SW 1271 (cell line): ENCODE measurements around the gene FGF14.
"Not testable (repeated sequence)": the region's sequence is repeated elsewhere in the genome, so short reads cannot be mapped to it uniquely, and the experiment has no call there.

ENCODE experiments used
- DNase-seq, 2 experiments: peaks; one replicate each; lab custom pipeline; 2025; lab: John Stamatoyannopoulos, UW

The FGF14 gene

DNA sequence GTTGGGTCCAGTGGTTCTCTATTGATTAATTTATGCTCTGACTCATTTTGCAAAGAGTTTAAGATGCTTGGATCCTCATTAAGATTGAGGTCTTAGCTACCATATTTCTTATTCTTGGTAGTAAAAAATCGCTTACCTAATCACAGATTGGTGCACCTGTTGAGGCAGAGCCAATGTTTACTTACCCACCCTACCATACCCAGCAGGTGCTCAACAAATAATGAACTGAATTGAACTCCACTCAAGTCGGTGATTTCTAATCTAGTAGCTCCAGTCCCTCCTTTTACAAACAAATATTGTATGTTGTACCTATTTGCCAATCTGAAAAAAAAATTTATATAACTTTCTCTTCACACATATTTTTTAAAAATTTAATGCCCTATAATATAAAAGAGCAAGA, 361.0 kb downstream of the FGF14 start:
- no peak for DNase-seq

DNA sequence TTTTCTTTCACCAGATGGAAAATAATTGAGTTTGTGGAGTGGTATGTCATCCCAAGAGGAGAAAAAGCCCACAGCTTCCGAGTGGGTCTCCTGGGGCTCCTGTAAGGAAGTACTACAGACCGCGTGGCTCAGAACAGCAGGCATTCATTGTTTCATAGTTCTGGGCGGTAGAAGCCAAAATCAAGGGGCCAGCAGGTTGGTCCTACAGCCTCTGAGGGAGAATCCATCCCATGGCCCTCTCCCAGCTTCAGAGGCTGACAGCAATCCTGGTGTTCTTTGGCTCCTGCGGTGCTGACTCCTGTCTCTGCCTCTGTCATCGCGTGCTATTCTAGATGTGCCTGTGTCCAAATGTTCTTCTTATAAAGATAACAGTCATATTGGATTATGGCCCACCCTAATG, 362.6 kb downstream of the FGF14 start:
- no peak for DNase-seq

DNA sequence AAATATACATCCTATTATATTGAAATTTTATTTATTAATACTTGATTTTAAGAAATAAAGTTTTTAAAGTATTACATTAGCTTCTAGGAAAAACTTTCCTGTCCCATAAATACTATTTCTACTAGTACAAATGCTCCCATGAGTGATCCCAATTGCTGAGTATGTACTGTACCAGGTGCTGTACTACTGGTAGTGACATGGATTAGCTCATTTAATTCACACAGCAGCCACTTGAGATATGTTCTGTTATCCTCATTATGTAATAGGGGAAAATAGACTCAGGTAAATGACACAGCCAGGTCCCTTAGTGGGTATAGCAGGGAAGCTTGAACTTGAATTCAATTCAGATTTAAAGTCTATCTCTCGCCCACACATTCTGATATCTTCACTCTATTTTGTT, 363.1 kb downstream of the FGF14 start:
- DNase-seq, result no peak

DNA sequence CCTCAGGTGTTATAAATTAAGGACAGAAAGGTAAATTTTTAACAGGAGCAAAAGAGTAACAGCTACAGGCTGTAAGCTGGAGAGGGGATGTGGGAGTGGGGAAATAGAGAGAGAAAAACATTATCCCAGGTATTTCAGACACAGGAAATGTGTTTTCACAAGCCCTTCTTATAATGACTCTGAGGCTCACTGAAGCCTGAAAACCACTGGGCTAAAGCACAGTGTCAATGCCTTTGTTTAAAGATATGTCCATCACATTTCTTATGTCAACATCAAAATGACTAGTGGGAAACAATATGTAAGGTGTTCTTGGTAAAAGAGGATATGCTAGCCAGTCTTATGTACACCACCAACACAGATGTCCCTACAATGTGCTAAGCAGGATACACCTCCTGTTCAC, 365.9 kb downstream of the FGF14 start:
- no peak for DNase-seq

DNA sequence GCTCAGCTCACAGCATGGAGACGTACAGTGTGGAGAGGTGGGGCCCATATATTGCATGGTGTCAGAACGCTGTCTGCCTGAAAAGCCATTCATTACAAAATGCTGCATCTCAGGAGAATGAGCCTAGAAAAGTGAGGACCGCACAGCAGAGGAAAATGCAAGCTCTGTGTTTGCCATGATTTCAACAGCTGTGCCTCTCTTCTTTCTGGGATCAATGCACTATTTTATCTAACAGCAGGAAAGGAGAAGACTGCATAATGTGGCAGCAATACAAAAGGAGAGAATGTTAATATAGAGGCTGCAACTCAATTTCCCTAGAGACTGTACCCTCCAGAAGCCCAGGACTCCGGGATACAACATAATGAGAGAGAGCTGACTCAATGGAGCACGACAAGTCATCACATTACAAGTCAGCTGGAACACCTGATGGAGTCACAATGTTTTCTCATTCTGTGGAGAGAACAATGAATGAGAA, 368.0 kb downstream of the FGF14 start:
- DNase-seq, result no peak

DNA sequence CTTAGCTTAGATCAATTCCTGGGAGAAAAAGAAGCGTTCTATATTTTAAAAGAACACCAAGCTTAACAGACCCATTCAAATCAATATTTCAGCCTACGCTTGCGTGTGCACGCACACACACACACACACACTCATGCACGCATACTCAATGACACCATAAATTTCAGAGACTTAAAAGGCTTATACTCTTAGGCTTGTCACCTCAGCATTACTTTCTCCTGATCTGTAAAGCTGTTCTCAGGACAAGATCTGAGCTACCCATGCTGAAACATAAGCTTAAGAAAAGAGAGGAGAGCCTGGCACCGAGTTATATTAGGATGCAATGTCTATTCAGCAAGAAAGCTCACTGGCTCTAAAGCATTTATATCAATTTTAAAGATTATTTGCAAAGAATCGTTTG, 368.5 kb downstream of the FGF14 start:
- DNase-seq, result no peak

DNA sequence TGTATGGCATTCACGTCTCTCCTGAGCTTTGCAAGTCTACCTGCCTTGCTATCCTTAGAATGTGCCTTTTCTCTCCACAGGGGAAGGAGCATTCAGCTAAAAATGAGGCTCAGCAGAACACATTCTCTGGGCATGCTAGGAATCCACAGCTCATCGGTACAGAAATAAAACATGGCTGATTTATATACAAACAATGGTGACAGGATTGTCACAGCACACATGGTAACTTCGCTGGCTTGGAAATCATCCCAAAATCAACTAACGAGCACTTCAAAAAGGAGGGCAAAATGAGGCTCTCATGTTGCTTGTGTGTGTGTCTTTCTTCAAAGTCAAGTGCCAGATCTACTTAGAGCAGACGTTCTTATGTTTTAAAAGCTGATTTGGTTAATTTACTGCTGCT, 373.0 kb downstream of the FGF14 start:
- no peak for DNase-seq

DNA sequence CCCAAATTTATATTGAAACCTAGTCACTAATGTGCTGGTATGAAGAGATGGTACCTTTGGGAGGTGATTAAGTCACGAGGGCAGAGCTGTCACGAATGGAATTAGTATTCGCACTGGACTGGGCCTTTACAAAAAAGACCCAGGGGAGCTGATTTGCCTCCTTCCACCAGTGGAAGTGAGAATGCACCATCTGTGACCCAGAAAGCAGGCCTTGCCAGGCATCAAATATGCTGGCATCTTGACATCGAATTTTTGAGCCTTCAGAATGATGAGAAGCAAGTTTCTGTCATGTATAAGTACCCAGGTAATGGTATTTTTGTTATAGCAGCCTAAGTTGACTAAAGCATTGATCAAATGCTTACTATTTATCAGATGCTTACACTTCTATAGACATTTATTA, 373.6 kb downstream of the FGF14 start:
- no peak for DNase-seq

DNA sequence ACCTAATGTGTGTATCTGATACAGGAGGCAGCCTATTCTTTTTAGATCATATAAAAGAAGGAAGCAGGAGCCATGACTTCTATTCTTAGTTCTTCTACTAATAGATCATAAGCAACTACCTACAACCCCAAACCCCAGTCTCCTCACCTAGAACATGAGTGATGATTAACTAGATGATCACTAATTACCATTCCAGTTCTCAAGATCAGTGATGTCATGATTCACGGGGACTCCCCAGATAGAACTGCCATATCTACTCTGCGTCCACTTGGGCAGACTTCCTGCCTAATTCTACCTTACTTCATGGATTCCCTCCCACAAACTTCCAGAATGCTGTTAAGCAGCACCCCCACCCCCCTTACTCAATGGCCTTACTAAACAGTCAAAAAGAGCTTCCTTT, 380.1 kb downstream of the FGF14 start:
- DNase-seq, result no peak

DNA sequence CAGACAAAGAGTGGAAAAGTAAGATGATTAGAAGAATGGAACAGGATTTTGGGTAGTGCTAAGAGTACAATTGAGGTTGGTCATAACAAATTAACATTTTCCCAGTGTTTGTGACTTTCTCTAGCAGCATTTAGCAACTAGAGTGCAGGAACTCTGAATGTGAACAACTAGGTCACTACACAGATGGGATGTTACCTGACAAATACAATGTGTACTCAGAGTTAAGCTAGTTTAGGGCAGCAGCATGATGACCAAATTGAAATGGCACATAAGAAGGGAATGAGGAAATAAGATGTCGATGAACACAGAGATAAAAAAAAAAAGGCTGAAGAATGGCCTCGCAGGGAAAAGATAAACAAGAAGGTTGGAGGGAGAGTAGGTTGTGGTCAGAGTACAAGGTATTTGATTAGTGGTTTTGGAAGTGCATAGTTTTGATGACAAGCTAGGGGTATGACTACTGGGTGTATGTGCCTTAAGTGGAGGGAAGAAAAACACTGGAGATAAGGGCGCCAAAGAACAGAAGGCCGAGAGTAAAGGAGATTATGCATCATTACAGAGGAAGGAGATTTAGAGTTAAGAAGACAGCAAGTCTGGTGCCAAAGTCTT, 381.1 kb downstream of the FGF14 start:
- DNase-seq, result no peak

DNA sequence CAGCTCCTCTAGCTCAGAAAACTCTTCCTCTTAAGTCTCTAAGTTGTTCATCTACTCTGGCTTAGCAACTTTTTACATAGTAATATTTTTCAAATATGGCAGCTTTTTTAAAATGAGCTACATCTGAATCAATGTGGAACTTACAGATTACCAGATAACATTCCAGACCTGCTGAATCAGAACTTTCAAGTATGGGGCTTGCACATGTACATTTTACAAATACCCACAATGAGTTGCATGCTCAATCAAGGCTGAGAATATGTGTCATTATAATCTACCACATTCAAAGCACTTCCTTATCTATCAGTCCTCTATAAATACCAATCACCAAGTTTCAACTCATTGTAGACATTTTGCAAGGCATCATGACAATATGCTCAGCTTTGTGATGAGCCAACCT, 383.1 kb downstream of the FGF14 start:
- no peak for DNase-seq

DNA sequence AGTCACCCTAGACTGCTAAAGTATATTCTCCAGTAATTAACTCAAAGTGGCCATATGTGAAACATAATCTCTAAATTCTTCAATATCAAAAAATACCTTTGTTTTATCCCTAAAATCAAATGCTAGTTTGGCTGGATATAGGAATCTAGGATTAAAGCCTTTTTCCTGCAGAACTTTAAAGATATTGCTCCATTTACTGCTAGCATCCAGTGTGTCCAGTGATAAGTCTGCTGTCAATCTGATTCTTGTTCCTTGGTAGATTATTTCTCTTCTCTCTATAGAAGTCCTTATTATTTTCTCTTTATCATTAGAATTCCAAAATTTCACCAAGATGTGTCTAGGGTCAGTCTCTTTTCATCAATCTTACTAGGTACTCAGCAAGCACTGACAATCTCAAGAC, 384.6 kb downstream of the FGF14 start:
- no peak for DNase-seq

DNA sequence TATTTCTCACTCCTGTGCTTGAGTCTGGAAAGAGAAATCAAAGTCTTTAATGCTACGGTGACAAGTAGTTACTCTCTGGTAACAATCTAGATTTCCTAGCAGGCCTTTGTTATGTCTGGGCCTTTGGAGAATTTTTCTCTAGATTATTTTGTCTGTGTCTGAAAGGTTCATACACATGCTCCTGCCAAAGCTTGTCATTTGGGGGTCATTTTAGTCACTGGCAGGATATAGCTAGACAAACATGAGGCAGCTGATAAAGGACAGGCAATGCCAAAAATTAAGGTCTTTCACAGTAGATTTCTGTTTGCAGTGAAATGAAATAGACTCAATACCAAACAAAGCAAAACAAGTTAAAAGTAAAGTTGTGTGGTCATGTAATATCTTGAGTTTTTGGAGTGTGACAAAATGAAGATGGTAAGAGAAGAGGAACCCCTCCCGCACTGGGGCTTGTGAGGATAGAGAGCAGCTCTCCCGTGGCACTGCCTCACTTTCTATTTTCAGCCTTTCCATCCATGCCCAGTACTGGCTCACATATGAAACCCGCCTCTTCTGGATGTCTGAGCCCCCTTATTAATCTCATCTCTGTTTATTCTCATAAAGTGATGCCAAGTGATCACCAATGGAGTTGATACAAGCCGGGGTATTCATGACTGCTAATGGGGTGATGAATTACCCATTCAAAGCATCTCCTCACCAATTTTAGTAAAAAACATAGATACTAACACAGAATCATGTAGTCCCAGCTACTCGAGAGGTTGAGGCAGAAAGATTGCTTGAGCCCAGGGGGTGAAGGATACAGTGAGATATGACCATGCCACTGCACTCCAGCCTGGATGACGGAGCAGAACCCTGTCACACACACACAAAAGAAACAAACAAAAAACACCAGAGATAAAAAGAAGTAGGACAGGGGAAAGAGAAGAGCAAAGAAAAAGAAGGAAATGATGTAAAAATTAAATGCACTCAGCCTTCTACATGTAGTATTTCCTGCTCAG, 389.3 kb downstream of the FGF14 start:
- DNase-seq, result no peak

DNA sequence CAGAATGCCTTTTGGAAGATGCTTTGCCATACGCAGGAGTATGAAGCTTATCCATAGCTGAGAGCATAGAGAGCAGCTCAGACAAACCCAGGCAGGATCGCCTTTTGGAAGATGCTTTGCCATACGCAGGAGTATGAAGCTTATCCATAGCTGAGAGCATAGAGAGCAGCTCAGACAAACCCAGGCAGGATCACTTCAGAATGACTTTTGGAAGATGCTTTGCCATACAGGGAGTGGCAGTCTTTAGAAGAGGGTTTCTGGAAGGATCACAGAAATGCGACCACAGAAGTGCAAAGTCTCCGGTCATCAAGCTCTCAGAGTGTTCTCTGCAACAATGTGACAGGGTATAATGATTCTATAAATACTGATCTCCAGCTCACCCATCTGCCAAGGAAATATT, 390.4 kb downstream of the FGF14 start:
- DNase-seq, result not testable (repeated sequence)

DNA sequence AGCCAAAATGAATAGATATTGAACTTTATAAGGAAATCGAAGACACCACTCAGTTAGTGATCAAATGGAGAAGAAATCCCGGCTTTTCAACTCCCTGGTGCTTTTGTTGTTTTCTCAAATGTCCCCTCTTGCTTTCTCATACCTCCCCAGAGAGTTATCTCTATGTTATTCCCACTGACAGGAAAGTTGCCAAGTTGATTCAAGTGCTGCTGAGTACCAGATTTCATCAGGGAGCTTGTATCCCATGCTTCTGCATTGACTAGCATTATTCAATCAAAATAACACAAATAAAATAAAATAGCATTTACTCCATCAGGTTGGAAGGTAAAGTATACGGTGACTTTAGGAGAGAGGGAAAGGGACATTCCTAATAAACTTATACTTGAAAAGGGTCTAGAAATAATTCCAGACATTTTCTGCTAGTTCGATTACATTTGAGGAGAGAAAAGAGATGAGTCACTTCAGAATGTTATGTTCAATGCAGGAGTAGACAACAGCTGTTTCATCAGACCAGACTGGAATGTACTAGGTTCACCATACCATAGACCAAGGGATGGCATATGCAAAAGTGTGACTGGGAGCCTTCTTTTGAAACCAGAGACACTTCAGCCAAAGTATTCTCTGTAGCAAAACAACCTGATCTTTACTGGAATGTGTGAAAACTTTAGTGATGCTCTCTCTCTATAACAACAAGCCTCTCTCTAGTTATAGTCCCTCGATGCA, 397.8 kb downstream of the FGF14 start:
- DNase-seq, result no peak

DNA sequence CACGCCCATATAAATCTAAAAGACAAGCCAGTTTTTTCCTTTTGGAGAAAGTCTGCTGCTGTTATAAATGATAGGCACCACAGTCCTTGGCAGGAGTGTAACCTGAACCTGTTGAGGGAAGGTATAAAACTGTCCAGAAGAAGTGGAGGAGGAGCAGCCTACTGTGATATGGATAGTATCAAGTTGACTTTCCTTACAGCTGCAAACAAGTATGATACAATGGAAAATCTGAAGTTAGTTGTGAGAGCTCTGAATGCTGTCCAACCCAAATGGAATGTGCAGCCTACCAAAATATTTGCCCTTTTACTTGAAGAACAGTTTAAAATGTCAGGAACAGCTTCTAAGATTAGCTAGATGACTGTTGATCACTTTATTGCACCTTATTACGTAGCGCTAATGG, 399.6 kb downstream of the FGF14 start:
- DNase-seq, result no peak

DNA sequence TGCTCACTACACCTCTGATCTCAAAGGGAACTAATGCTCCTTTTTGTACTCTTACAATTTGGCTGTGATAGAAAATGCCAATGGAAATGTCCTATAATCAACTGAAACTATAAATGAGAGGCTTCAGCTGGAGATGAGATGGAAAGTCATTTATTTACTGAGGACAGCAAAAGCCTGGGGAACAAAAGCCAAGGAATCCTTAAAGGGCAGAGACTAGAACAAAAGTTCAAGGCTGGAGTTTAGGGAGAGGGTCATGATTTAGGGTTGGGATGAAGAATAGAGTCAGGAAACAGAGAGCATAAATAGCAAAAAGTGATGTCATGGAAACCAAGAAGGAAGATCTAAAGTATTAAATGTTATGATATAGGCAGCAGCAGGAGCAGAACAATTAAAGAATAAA, 401.1 kb downstream of the FGF14 start:
- DNase-seq, result no peak

DNA sequence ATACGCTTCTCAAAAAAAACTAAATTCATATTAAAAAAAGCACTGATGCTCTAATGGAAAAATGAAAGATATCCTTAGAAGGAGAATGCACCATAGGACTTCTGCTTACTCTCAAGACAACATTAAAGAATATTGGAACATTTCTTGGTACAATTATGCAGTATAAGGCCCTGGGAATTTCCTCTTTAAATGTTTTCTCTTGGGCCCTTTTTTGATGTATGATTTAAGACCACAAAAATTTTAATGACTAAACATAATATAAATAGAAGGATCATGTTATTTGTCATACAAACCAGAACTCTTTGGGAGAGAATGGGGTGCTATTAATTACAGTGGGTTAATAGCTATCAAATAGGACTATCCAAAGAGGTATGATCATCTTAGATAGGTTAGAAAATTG, 403.7 kb downstream of the FGF14 start:
- DNase-seq, result no peak

DNA sequence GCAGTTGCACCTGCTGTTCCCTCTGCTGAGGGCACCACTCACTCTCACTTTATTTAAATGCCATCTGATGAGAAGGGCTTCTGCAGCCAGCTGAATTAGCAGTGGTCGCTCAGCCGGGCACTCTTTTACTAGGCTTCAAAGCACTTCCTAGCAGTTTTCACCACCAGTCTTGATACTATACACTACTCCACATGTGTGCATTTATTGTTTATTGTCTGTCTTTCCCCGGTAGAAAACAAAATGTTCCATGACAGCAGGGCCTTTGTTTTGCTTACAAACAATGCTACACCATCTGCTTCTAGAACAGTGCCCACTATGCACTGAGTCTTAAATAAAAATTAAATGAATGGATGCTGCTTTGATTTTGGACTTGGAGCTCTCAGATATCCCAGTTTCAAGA, 404.9 kb downstream of the FGF14 start:
- no peak for DNase-seq

DNA sequence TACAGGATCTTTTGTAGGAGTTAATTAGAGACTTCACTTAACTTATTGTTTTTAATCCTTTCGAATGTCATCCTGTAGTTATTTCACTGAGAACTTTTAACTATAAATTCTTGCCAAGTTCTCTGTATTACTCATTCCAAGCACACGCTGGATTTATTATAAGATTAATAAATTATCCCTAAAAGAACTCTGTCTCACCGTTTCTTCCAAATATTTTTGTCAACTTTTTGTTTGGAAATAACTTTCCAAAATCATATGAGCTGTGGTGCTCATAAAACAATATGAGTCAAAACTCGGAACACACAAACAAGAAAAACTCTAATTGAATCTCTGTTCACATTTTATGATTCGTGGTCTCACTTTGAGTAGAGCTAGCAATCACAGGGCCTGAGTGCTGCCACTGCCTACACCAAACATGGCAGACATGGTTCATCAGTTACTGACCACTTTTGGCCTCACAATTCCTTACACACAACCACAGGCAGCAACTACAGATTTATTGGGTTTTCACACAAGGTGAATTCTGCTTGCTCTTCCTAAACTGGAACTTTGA, 412.0 kb downstream of the FGF14 start:
- DNase-seq, result no peak

DNA sequence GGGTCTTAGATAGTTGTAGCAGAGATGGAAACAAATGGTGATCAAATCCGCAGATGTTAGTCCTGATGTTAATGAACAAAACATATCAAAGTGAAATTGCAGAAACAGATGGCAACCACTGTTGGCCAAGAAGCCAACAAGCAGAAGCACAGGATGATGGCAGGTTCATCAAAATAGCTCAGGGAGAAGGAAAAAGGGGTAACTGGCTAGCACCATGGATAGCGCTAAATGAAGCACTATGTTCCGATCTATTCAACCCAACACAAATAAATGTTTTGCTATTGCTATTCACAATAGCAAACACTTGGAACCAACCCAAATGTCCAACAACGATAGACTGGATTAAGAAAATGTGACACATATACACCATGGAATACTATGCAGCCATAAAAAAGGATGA, 413.7 kb downstream of the FGF14 start:
- no peak for DNase-seq

DNA sequence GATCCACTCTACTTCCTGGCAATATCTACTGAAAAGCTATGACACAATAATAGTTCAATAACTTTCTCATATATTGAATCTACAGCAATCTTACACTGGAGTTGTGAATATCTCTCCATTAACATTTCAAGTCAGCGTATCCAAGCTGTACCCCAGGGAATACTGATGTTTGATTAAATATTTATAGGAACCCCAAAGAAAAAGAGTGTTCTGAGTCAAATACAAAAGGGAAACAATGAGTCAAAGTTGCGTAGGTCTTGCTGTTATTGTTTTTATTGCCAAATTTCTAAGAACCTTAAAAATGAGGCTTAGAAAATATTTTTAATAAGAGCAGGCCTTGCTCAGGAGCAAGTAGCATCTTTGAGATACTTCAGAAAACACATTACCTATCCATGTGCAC, 415.5 kb downstream of the FGF14 start:
- no peak for DNase-seq

DNA sequence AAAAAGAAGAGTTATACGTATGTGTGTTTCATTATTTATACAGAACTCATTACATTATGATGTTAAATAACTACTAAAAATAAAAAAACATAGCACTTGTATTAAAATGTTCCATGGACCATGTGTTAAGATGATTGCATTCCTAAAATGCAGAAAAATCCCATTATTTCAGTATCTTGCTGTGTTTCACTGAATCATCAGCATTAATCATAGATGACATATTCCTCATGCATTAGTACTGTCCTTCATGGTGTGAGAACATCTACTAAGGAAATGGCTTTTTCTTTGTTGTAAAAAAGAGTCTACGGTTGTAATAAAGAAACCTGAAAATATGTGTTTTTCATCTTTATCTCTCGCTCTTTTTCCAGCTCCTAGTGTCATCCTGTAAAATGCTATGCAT, 416.5 kb downstream of the FGF14 start:
- no peak for DNase-seq
